Measurements from ENCODE around the gene QRICH2. TPM values are rescaled to one million over a fixed set of nuclear protein-coding genes. Genes with fewer than 3 reads are reported as not detected.

The QRICH2 gene
- total and polyA plus RNA-seq, 10 of the 15 experiments (the other 5 are each of a cell fraction or from before 2014, with no cell fraction given): 0.04 to 0.72 (median 0.25) TPM

GRCh38 chr17:76240461-76241203 is 67.4 kb downstream of the QRICH2 start, which contains the start of gene RNF157:
RNF157 (minus strand) TSS chr17:76240493; CDS start chr17:76240240, 253 bp downstream.
- CTCF ChIA-PET: interaction anchor here (0.7 kb wide), 1 partner anchor 243 kb away, joined by 3 read pairs; no protein-coding TSS in a partner anchor
- peaks cover 0 to 3% of the 10 kb centered on the region in 2 experiments; a peak in 2 of 4 replicates for H3K27me3 ChIP-seq (replicated peaks in 1 of 2; ENCODE audit: control insufficient read depth in 2 of 2, insufficient read depth in 2 of 2, low read length in 1 of 2)
- H3K9me3 ChIP-seq (replicated peaks; ENCODE audit: control insufficient read depth, insufficient read depth, low read length): no peaks in the 10 kb centered on the region
- FAIRE-seq (no peak), DNase-seq (ENCODE audit: low read depth, low spot score) (no peak), ATAC-seq (peak; percentile 74)
- peak within 1 kb of the TSS; percentile 56; the same call in 1 of the 2 replicates for H3K4me3 ChIP-seq
- H3K4me2 ChIP-seq (ENCODE audit: control insufficient read depth, insufficient read depth): peak within 1 kb of the TSS; percentile 99
- no peaks in the 10 kb centered on the region for H4K20me1 ChIP-seq (ENCODE audit: control insufficient read depth, insufficient read depth)
- H3K4me1 ChIP-seq (ENCODE audit: control insufficient read depth, insufficient read depth, low read length): peaks cover 20% of the 10 kb centered on the region
- RAD21 ChIA-PET (ENCODE audit: unreplicated experiment): interaction anchor here (0.8 kb wide), 1 partner anchor 31 kb away, joined by 3 read pairs; no protein-coding TSS in a partner anchor
- 4% methylated on average over 53 of the region's 102 CpGs for WGBS (ENCODE audit: insufficient coverage, insufficient replicate concordance, low lambda C conversion rate, missing lambda C conversion rate)
- SMC1A ChIA-PET (ENCODE audit: uncharacterized antibody, unreplicated experiment): no interaction called here
- intact Hi-C loops (cut with micrococcal nuclease; ENCODE audit: unreplicated experiment) (no loop called here), in situ Hi-C loops (cut with MboI) (no loop called here)
- peak within 1 kb of the TSS; percentile 71 for H2AFZ ChIP-seq (ENCODE audit: control insufficient read depth, low read depth, low read length)
- H3K9ac ChIP-seq (ENCODE audit: control insufficient read depth, insufficient read depth, low read length): peak within 1 kb of the TSS; percentile 59; the same call in 1 of the 2 replicates
- no peaks in the 10 kb centered on the region for H3K79me2 ChIP-seq (ENCODE audit: control insufficient read depth, insufficient read depth, low read length)
- H3K36me3 ChIP-seq (ENCODE audit: control insufficient read depth in 2 of 2, insufficient read depth in 2 of 2, low read length in 1 of 2): no peaks in the 10 kb centered on the region
- TF ChIP-seq DPF2 (IDR thresholded peaks at IDR 0.05) (peak; percentile 37; the same call in 1 of the 2 replicates), CEBPB (IDR thresholded peaks at IDR 0.05; ENCODE audit: borderline replicate concordance in 1 of 2, low read depth in 2 of 2, low read length in 2 of 2) (no peak), FOS (IDR thresholded peaks at IDR 0.05; ENCODE audit: borderline replicate concordance, extremely low read depth, insufficient read length) (peak; percentile 19), USF1 (IDR thresholded peaks at IDR 0.05; ENCODE audit: borderline replicate concordance, extremely low read length, insufficient read depth, low read depth, low read length) (peak; percentile 64), NFYB (IDR thresholded peaks at IDR 0.05; ENCODE audit: insufficient read depth, low read depth, low read length) (peak; percentile 96), SP1 (IDR thresholded peaks at IDR 0.05; ENCODE audit: low read depth, low read length) (peak; percentile 75), IKZF1 (conservative IDR thresholded peaks at IDR 0.05) (peak; percentile 65), YBX1 (IDR thresholded peaks at IDR 0.05) (no peak), IKZF2 (IDR thresholded peaks at IDR 0.05) (peak in 1 of 2 experiments; percentile 15; a peak in 1 of 4 replicates), BHLHE40 (IDR thresholded peaks at IDR 0.05; ENCODE audit: borderline replicate concordance in 1 of 2, low read depth in 2 of 2, low read length in 1 of 2) (peak; percentile 69 to 92; a peak in 3 of 4 replicates), EED (IDR thresholded peaks at IDR 0.05; ENCODE audit: low read depth) (0 out of 2 replicates have a peak, but pooled peaks have one; percentile 21), CHD2 (IDR thresholded peaks at IDR 0.05; ENCODE audit: borderline replicate concordance, low read depth, low read length) (0 out of 2 replicates have a peak, but pooled peaks have one; percentile 24), TAF1 (IDR thresholded peaks at IDR 0.05; ENCODE audit: borderline replicate concordance, low read depth, low read length) (no peak), GATAD2B (conservative IDR thresholded peaks at IDR 0.05; ENCODE audit: low read depth) (no peak), BACH1 (IDR thresholded peaks at IDR 0.05; ENCODE audit: borderline replicate concordance) (0 out of 2 replicates have a peak, but pooled peaks have one; percentile 7), ASH2L (IDR thresholded peaks at IDR 0.05; ENCODE audit: borderline replicate concordance, low read depth) (no peak)
- TF ChIP-seq, protein P1, sequence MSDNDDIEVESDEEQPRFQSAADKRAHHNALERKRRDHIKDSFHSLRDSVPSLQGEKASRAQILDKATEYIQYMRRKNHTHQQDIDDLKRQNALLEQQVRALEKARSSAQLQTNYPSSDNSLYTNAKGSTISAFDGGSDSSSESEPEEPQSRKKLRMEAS (IDR thresholded peaks at IDR 0.05; ENCODE audit: low read depth, low read length): 0 out of 2 replicates have a peak, but pooled peaks have one; percentile 59
- POLR2A ChIA-PET: interaction anchor here (16.9 kb wide), 1 partner anchor 25 kb away, joined by 341 read pairs; the partner anchor contains the start of gene UBALD2
- BruUV-seq (replicated peaks): no TSS peak
- H3K27ac ChIP-seq (ENCODE audit: control insufficient read depth, insufficient read depth): no peak within 1 kb of the TSS
